IMR-90 (cell line): ENCODE data around the gene RELL2. TPM values are rescaled to one million over a fixed set of nuclear protein-coding genes. Genes with fewer than 3 reads are reported as not detected.

Experiments used
- ATAC-seq: fragments of 200-7000 bp; cut with Tn5 transposase; 2 replicates; pipeline ENCODE4 v1.9.1; 2020; ENCODE audit warnings: low read depth, mild to moderate bottlenecking, moderate library complexity
- BruUV-seq: library from RNA; stranded (reverse); fragments of 400-500 nt; replicated peaks from 2 replicates; lab custom pipeline; 2021; lab: Mats Ljungman, UMichigan
- CTCF ChIA-PET: fragments of 300-600 bp; formaldehyde crosslinking; extraction: SDS; loops from one replicate; lab custom pipeline; 2021; ENCODE audit warnings: antibody characterized with exemption; lab: Yijun Ruan, JAX
- POLR2A ChIA-PET: fragments of 300-600 bp; sonication (Branson Sonifier 250); formaldehyde crosslinking; loops from one replicate; lab custom pipeline; 2022; ENCODE audit warnings: antibody characterized with exemption; ENCODE audit not compliant: unreplicated experiment; lab: Charles Lee
- DNase-seq: peaks from one replicate; pipeline ENCODE4 v3.0.0; 2013
- H2AFZ ChIP-seq: replicated peaks from 2 replicates; pipeline ENCODE3; 2013; ENCODE audit warnings: low read length, mild to moderate bottlenecking; ENCODE audit not compliant: poor library complexity
- H2AK5ac ChIP-seq: 2 replicates; pipeline ENCODE4 v1.6.1; 2013; ENCODE audit warnings: low read depth, low read length, inconsistent platforms
- H2AK9ac ChIP-seq: replicated peaks from 2 replicates; pipeline ENCODE3; 2013; ENCODE audit warnings: mild to moderate bottlenecking, low read depth, low read length, moderate library complexity; ENCODE audit not compliant: poor library complexity
- H2BK120ac ChIP-seq: 2 replicates; pipeline ENCODE4 v1.6.1; 2013; ENCODE audit warnings: low read depth, low read length, inconsistent platforms
- H2BK15ac ChIP-seq: 3 replicates; pipeline ENCODE4 v1.6.1; 2013; ENCODE audit warnings: low read depth, low read length, inconsistent platforms
- H2BK20ac ChIP-seq: 2 replicates; pipeline ENCODE4 v1.6.1; 2013; ENCODE audit warnings: low read depth, mild to moderate bottlenecking, inconsistent platforms, low read length, moderate library complexity
- H2BK5ac ChIP-seq: 2 replicates; pipeline ENCODE4 v1.6.1; 2013; ENCODE audit warnings: mild to moderate bottlenecking, low read depth, low read length, inconsistent platforms; ENCODE audit not compliant: poor library complexity, severe bottlenecking
- H3K14ac ChIP-seq: replicated peaks from 2 replicates; pipeline ENCODE4 v1.6.1; 2013; ENCODE audit warnings: low read depth, low read length, inconsistent platforms
- H3K18ac ChIP-seq: 2 replicates; pipeline ENCODE4 v1.6.1; 2013; ENCODE audit warnings: low read depth, low read length, control low read depth
- H3K23ac ChIP-seq: 2 replicates; pipeline ENCODE4 v1.6.1; 2013; ENCODE audit warnings: low read depth, low read length, inconsistent platforms
- H3K27ac ChIP-seq: 2 replicates; pipeline ENCODE4 v1.5.1; 2013; ENCODE audit warnings: mild to moderate bottlenecking, control low read depth, low read length; ENCODE audit not compliant: insufficient read depth
- H3K27me3 ChIP-seq: 2 replicates; pipeline ENCODE4 v1.6.1; 2013; ENCODE audit warnings: low read length; ENCODE audit not compliant: control insufficient read depth, insufficient read depth
- H3K36me3 ChIP-seq: 2 replicates; pipeline ENCODE4 v1.6.1; 2013; ENCODE audit warnings: low read length, mixed read lengths; ENCODE audit not compliant: control insufficient read depth, insufficient read depth
- H3K4ac ChIP-seq: 2 replicates; pipeline ENCODE4 v1.6.1; 2013; ENCODE audit warnings: low read depth, low read length, inconsistent platforms
- H3K4me1 ChIP-seq: 2 replicates; pipeline ENCODE4 v1.6.1; 2013; ENCODE audit warnings: low read length, mixed read lengths; ENCODE audit not compliant: control insufficient read depth, insufficient read depth
- H3K4me2 ChIP-seq: 2 replicates; pipeline ENCODE4 v1.6.1; 2013; ENCODE audit warnings: low read depth, mild to moderate bottlenecking, control low read depth, low read length, moderate library complexity
- H3K4me3 ChIP-seq: 2 replicates; pipeline ENCODE4 v1.5.1; 2013; ENCODE audit warnings: low read depth, mild to moderate bottlenecking, control low read depth, low read length, moderate library complexity; ENCODE audit not compliant: insufficient read depth
- H3K56ac ChIP-seq: 2 replicates; pipeline ENCODE4 v1.6.1; 2013; ENCODE audit warnings: low read length, inconsistent platforms; ENCODE audit not compliant: insufficient read depth; ENCODE audit errors: extremely low read depth
- H3K79me1 ChIP-seq, 2 experiments: 2 replicates each; pipeline ENCODE4 v1.6.1; 2013; ENCODE audit warnings: low read length in 2 of 2, inconsistent platforms in 1 of 2, low read depth in 1 of 2
- H3K9ac ChIP-seq: 2 replicates; pipeline ENCODE4 v1.6.1; 2013; ENCODE audit warnings: low read depth, low read length, control low read depth
- H3K9me1 ChIP-seq: 2 replicates; pipeline ENCODE4 v1.6.1; 2013; ENCODE audit warnings: low read length, inconsistent platforms; ENCODE audit not compliant: insufficient read depth
- H3K9me3 ChIP-seq: 2 replicates; pipeline ENCODE4 v1.6.1; 2013; ENCODE audit warnings: low read length; ENCODE audit not compliant: control insufficient read depth, insufficient read depth
- H4K20me1 ChIP-seq: 2 replicates; pipeline ENCODE4 v1.6.1; 2013; ENCODE audit warnings: low read length, inconsistent platforms; ENCODE audit not compliant: insufficient read depth
- H4K5ac ChIP-seq: 2 replicates; pipeline ENCODE4 v1.6.1; 2013; ENCODE audit warnings: mild to moderate bottlenecking, low read depth, low read length, control low read depth
- H4K8ac ChIP-seq, 2 experiments: 2 replicates each; pipeline ENCODE4 v1.6.1; 2013; ENCODE audit warnings: low read depth in 2 of 2, low read length in 2 of 2, control low read depth in 1 of 2, inconsistent platforms in 1 of 2
- H4K91ac ChIP-seq: 2 replicates; pipeline ENCODE4 v1.6.1; 2013; ENCODE audit warnings: low read depth, low read length, inconsistent platforms; ENCODE audit not compliant: insufficient read depth
- BHLHE40 ChIP-seq: fragments of 150-350 bp; IDR thresholded peaks from 2 replicates; pipeline ENCODE4 v1.6.1; 2016; ENCODE audit warnings: mild to moderate bottlenecking, low read depth, low read length
- CEBPB ChIP-seq: IDR thresholded peaks from 2 replicates; pipeline ENCODE4 v1.6.1; 2012; ENCODE audit warnings: low read depth, low read length, improper control_type of control experiment
- CHD1 ChIP-seq: IDR thresholded peaks from 2 replicates; pipeline ENCODE4 v1.6.1; 2012; ENCODE audit warnings: low read depth, low read length, improper control_type of control experiment
- FOS ChIP-seq: fragments of 150-350 bp; IDR thresholded peaks from 2 replicates; pipeline ENCODE4 v1.6.1; 2016; ENCODE audit warnings: low read depth, low read length
- MAFK ChIP-seq: IDR thresholded peaks from 2 replicates; pipeline ENCODE4 v1.6.1; 2012; ENCODE audit warnings: low read depth, low read length, improper control_type of control experiment
- MXI1 ChIP-seq: IDR thresholded peaks from 2 replicates; pipeline ENCODE4 v1.6.1; 2012; ENCODE audit warnings: low read depth, mild to moderate bottlenecking, low read length, moderate library complexity, borderline replicate concordance
- NFE2L2 ChIP-seq: fragments of 150-350 bp; IDR thresholded peaks from 2 replicates; pipeline ENCODE4 v1.6.1; 2016; ENCODE audit warnings: low read depth, mild to moderate bottlenecking, low read length
- POLR2A ChIP-seq: IDR thresholded peaks from 2 replicates; pipeline ENCODE4 v1.6.1; 2012; ENCODE audit warnings: mild to moderate bottlenecking, low read depth, low read length
- RAD21 ChIP-seq: IDR thresholded peaks from 2 replicates; pipeline ENCODE4 v1.6.1; 2012; ENCODE audit warnings: low read length, improper control_type of control experiment
- RCOR1 ChIP-seq: IDR thresholded peaks from 2 replicates; pipeline ENCODE4 v1.6.1; 2012; ENCODE audit warnings: mild to moderate bottlenecking, low read length, improper control_type of control experiment; ENCODE audit not compliant: insufficient replicate concordance
- RFX5 ChIP-seq: IDR thresholded peaks from 2 replicates; pipeline ENCODE4 v1.8.0; 2012; ENCODE audit warnings: low read depth, mild to moderate bottlenecking, low read length, moderate library complexity
- SMC3 ChIP-seq: fragments of 150-350 bp; IDR thresholded peaks from 2 replicates; pipeline ENCODE4 v1.6.1; 2016; ENCODE audit warnings: low read depth, mild to moderate bottlenecking, antibody characterized with exemption, low read length, moderate library complexity
- WGBS, 2 experiments: methylation state at CpG; one replicate each; pipeline versions ENCODE4 v1.1.5 to v1.1.7; 2013; ENCODE audit warnings: missing lambda C conversion rate in 2 of 2; ENCODE audit not compliant: insufficient read length in 1 of 2; ENCODE audit errors: extremely low coverage in 2 of 2; 5-methylcytosine and 5-hydroxymethylcytosine counted together
- dilution Hi-C: fragments of 300-500 bp; cut with HindIII; formaldehyde crosslinking; loops from one replicate; pipeline ENCODE4 v1.14.3; 2018; ENCODE audit warnings: low sequenced_read_pairs; ENCODE audit not compliant: unreplicated experiment
- in situ Hi-C: fragments of 300-500 bp; cut with MboI; formaldehyde crosslinking; loops from 3 replicates; pipeline ENCODE4 v1.14.3; 2019; ENCODE audit warnings: low sequenced_read_pairs, inconsistent platforms, mixed read lengths
- intact Hi-C: fragments of 100-400 bp; cut with micrococcal nuclease; formaldehyde crosslinking; loops from 2 replicates; pipeline ENCODE4 v1.10.0; 2022
- polyA plus RNA-seq, 3 experiments: library from polyadenylated mRNA; depleted of rRNA; stranded (reverse); fragments of >200 nt; gene quantifications; 2 replicates each; pipeline ENCODE4 v1.2.3, GENCODE V29; 2012; ENCODE audit warnings: low replicate concordance in 1 of 3
- total RNA-seq: library from RNA; depleted of rRNA; stranded (reverse); fragments of >200 nt; gene quantifications from 2 replicates; pipeline ENCODE4 v1.2.3, GENCODE V29; 2012
- TF ChIP-seq, protein P1 (sequence below): fragments of 150-350 bp; IDR thresholded peaks from 2 replicates; pipeline ENCODE4 v1.6.1; 2016; ENCODE audit warnings: low read depth, mild to moderate bottlenecking, low read length, moderate library complexity, borderline replicate concordance
- TF ChIP-seq, protein P2 (sequence below): fragments of 150-350 bp; IDR thresholded peaks from 2 replicates; pipeline ENCODE4 v1.6.1; 2017; ENCODE audit warnings: mild to moderate bottlenecking, antibody characterized with exemption, low read length, low read depth
- TF ChIP-seq, protein P3 (sequence below): conservative IDR thresholded peaks from 2 replicates; pipeline ENCODE4 v1.5.1; 2012; ENCODE audit warnings: mild to moderate bottlenecking, low read depth, low read length, improper control_type of control experiment

RELL2 gene
- total and polyA plus RNA-seq, 2 of the 4 experiments (the other 2 are of a cell fraction): 2.2 to 7.6 TPM

GRCh38 chr5:141596867-141597266, 39.9 kb upstream of the RELL2 start:
- H3K4me2 ChIP-seq: no peak overlapping the region
- H2AK9ac ChIP-seq: no peak overlapping the region
- ChIA-PET CTCF (interaction anchor here (0.6 to 2.5 kb wide), 2 partner anchors 22 to 202 kb away, joined by 3 to 9 read pairs; partner anchors contain the start of gene DIAPH1), POLR2A (no interaction called here)
- TF ChIP-seq NFE2L2 (no peak), CHD1 (no peak), FOS (no peak), MAFK (no peak), RFX5 (no peak), SMC3 (no peak), RCOR1 (no peak), POLR2A (no peak), RAD21 (no peak), CEBPB (no peak), BHLHE40 (no peak), MXI1 (no peak)
- TF ChIP-seq, protein P1, sequence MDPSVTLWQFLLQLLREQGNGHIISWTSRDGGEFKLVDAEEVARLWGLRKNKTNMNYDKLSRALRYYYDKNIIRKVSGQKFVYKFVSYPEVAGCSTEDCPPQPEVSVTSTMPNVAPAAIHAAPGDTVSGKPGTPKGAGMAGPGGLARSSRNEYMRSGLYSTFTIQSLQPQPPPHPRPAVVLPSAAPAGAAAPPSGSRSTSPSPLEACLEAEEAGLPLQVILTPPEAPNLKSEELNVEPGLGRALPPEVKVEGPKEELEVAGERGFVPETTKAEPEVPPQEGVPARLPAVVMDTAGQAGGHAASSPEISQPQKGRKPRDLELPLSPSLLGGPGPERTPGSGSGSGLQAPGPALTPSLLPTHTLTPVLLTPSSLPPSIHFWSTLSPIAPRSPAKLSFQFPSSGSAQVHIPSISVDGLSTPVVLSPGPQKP: no peak
- TF ChIP-seq, protein P2, sequence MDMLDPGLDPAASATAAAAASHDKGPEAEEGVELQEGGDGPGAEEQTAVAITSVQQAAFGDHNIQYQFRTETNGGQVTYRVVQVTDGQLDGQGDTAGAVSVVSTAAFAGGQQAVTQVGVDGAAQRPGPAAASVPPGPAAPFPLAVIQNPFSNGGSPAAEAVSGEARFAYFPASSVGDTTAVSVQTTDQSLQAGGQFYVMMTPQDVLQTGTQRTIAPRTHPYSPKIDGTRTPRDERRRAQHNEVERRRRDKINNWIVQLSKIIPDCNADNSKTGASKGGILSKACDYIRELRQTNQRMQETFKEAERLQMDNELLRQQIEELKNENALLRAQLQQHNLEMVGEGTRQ: no peak
- TF ChIP-seq, protein P3, sequence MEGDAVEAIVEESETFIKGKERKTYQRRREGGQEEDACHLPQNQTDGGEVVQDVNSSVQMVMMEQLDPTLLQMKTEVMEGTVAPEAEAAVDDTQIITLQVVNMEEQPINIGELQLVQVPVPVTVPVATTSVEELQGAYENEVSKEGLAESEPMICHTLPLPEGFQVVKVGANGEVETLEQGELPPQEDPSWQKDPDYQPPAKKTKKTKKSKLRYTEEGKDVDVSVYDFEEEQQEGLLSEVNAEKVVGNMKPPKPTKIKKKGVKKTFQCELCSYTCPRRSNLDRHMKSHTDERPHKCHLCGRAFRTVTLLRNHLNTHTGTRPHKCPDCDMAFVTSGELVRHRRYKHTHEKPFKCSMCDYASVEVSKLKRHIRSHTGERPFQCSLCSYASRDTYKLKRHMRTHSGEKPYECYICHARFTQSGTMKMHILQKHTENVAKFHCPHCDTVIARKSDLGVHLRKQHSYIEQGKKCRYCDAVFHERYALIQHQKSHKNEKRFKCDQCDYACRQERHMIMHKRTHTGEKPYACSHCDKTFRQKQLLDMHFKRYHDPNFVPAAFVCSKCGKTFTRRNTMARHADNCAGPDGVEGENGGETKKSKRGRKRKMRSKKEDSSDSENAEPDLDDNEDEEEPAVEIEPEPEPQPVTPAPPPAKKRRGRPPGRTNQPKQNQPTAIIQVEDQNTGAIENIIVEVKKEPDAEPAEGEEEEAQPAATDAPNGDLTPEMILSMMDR: no peak
- H3K4me3 ChIP-seq: no peak overlapping the region
- H3K36me3 ChIP-seq: no peaks in the 10 kb centered on the region; the same call in 1 of the 2 replicates
- no peak overlapping the region for H4K91ac ChIP-seq
- H3K27me3 ChIP-seq: no peaks in the 10 kb centered on the region
- H3K79me1 ChIP-seq: peaks cover 18 to 39% of the 10 kb centered on the region in 2 experiments
- no peaks in the 10 kb centered on the region for H3K9me3 ChIP-seq
- H3K18ac ChIP-seq: no peak overlapping the region
- in situ Hi-C loops: loop anchor here (25.0 kb wide), 1 partner anchor 910 kb away; the partner anchor contains the start of genes HARS1 and HARS2
- no CpG with 5 or more reads among the region's 1 CpG for WGBS, 2 experiments
- no peak overlapping the region for H3K4ac ChIP-seq
- H3K23ac ChIP-seq: no peak overlapping the region
- no peaks in the 10 kb centered on the region; the same call in 1 of the 2 replicates for H3K9me1 ChIP-seq
- H2BK5ac ChIP-seq: no peak overlapping the region
- no peaks in the 10 kb centered on the region for H4K20me1 ChIP-seq
- no TSS peak for BruUV-seq
- H3K27ac ChIP-seq: no peak overlapping the region
- H3K14ac ChIP-seq: no peak overlapping the region
- ATAC-seq: no peak
- H2BK120ac ChIP-seq: no peak overlapping the region
- no peak overlapping the region for H3K56ac ChIP-seq
- H2AFZ ChIP-seq: no peak overlapping the region
- intact Hi-C loops: no loop called here
- DNase-seq: no peak
- dilution Hi-C loops: no loop called here
- no peak overlapping the region for H4K8ac ChIP-seq
- no peaks in the 10 kb centered on the region for H3K4me1 ChIP-seq
- H4K5ac ChIP-seq: no peak overlapping the region
- H2BK15ac ChIP-seq: no peak overlapping the region
- H2BK20ac ChIP-seq: no peak overlapping the region
- no peak overlapping the region for H2AK5ac ChIP-seq
- H3K9ac ChIP-seq: no peak overlapping the region
